B cell (primary cell): ENCODE results near the gene COL4A1. TPM values are rescaled to one million over a fixed set of nuclear protein-coding genes. Genes with fewer than 3 reads are reported as not detected.

Experiments
- ATAC-seq: fragments of 200-7000 bp; cut with Tn5 transposase; one replicate; pipeline ENCODE4 v1.10.0; 2021; ENCODE audit warnings: low read depth, mild to moderate bottlenecking, moderate number of reproducible peaks, moderate library complexity
- CTCF ChIA-PET: fragments of 350-600 bp; sonication (Branson Sonifier 250); formaldehyde crosslinking; loops from one replicate; lab custom pipeline; 2021; ENCODE audit warnings: antibody characterized with exemption, inconsistent platforms; lab: Charles Lee
- POLR2A ChIA-PET: fragments of 350-600 bp; sonication (Branson Sonifier 250); formaldehyde crosslinking; loops from one replicate; lab custom pipeline; 2021; ENCODE audit warnings: antibody characterized with exemption; lab: Charles Lee
- DNase-seq: peaks from one replicate; pipeline ENCODE4 v3.0.0; 2013
- H2AFZ ChIP-seq: 2 replicates; pipeline ENCODE4 v1.6.1; 2012; ENCODE audit warnings: mild to moderate bottlenecking, low read depth, low read length; ENCODE audit not compliant: insufficient read depth, poor library complexity, severe bottlenecking
- H3K27ac ChIP-seq, 2 donors: 1 replicate in 1 of 2; 2 replicates in 1 of 2; pipeline ENCODE4 v1.5.1; 2012 to 2013; ENCODE audit warnings: low read length in 2 of 2, mild to moderate bottlenecking in 2 of 2, moderate library complexity in 1 of 2
- H3K27me3 ChIP-seq, 4 experiments: fragments of 200-600 bp in 1 of 4; sonication (generic) in 1 of 4; replicated peaks in 1 of 4; 1 replicate in 2 of 4; 2 replicates in 2 of 4; pipeline versions ENCODE4 v1.6.1 to v1.7.0; 2013 to 2016; ENCODE audit warnings: low read length in 3 of 4, mild to moderate bottlenecking in 2 of 4, mixed read lengths in 1 of 4, moderate library complexity in 1 of 4; ENCODE audit not compliant: insufficient read depth in 4 of 4, control insufficient read depth in 3 of 4; ENCODE audit errors: control extremely low read depth in 1 of 4
- H3K36me3 ChIP-seq, 2 experiments: replicated peaks in 1 of 2; 1 replicate in 1 of 2; 2 replicates in 1 of 2; pipeline versions ENCODE4 v1.6.1 to v1.7.1; 2013; ENCODE audit warnings: low read length in 1 of 2; ENCODE audit not compliant: insufficient read depth in 2 of 2, control insufficient read depth in 1 of 2; ENCODE audit errors: control extremely low read depth in 1 of 2, extremely low read depth in 1 of 2
- H3K4me1 ChIP-seq, 2 donors: fragments of 200-600 bp in 1 of 2; sonication (generic) in 1 of 2; 1 replicate in 1 of 2; 2 replicates in 1 of 2; pipeline versions ENCODE4 v1.5.1 to v1.6.1; 2013 to 2017; ENCODE audit warnings: low read length in 2 of 2; ENCODE audit not compliant: control insufficient read depth in 2 of 2, insufficient read depth in 2 of 2
- H3K4me2 ChIP-seq: replicated peaks from 2 replicates; pipeline ENCODE3; 2012; ENCODE audit warnings: mild to moderate bottlenecking, low read depth, low read length; ENCODE audit not compliant: poor library complexity, severe bottlenecking
- H3K4me3 ChIP-seq, 5 experiments: fragments of 200-600 bp in 1 of 5; sonication (generic) in 1 of 5; 1 replicate in 3 of 5; 2 replicates in 2 of 5; pipeline versions ENCODE4 v1.5.1 to v1.7.0; 2011 to 2016; ENCODE audit warnings: low read length in 4 of 5, mild to moderate bottlenecking in 4 of 5, low read depth in 2 of 5, control low read depth in 1 of 5, moderate library complexity in 1 of 5; ENCODE audit not compliant: insufficient read depth in 1 of 5; ENCODE audit errors: control extremely low read depth in 1 of 5, extremely low read depth in 1 of 5
- H3K79me2 ChIP-seq: fragments of 200-600 bp; sonication (generic); one replicate; pipeline ENCODE4 v1.6.0; 2016; ENCODE audit warnings: low read length; ENCODE audit not compliant: control insufficient read depth, insufficient read depth
- H3K9ac ChIP-seq: fragments of 200-600 bp; sonication (generic); 2 replicates; pipeline ENCODE4 v1.6.1; 2017; ENCODE audit warnings: mild to moderate bottlenecking, low read length, moderate library complexity
- H3K9me3 ChIP-seq, 3 donors: one replicate each; pipeline versions ENCODE4 v1.6.1 to v1.7.1; 2013; ENCODE audit warnings: low read length in 2 of 3; ENCODE audit not compliant: control insufficient read depth in 2 of 3, insufficient read depth in 1 of 3; ENCODE audit errors: control extremely low read depth in 1 of 3
- H4K20me1 ChIP-seq: 2 replicates; pipeline ENCODE4 v1.6.0; 2012; ENCODE audit warnings: mild to moderate bottlenecking, low read length; ENCODE audit not compliant: insufficient read depth, control insufficient read depth, poor library complexity, severe bottlenecking
- H3K27ac Mint-ChIP-seq: one replicate; pipeline ENCODE4 v1.8.0; 2021; ENCODE audit warnings: mixed read lengths
- H3K27me3 Mint-ChIP-seq: one replicate; pipeline ENCODE4 v1.8.0; 2021; ENCODE audit warnings: mixed read lengths
- H3K4me1 Mint-ChIP-seq: one replicate; pipeline ENCODE4 v1.8.0; 2021; ENCODE audit warnings: mixed read lengths
- H3K4me3 Mint-ChIP-seq: one replicate; pipeline ENCODE4 v1.8.0; 2021; ENCODE audit warnings: mixed read lengths
- H3K9me3 Mint-ChIP-seq: one replicate; pipeline ENCODE4 v1.8.0; 2022; ENCODE audit warnings: mixed read lengths; ENCODE audit not compliant: insufficient read depth
- CTCF ChIP-seq: fragments of 200-600 bp; IDR thresholded peaks from one replicate; pipeline ENCODE4 v1.8.0; 2022; ENCODE audit warnings: antibody characterized with exemption, mild to moderate bottlenecking
- EZH2 ChIP-seq: IDR thresholded peaks from 2 replicates; pipeline ENCODE4 v1.6.1; 2012; ENCODE audit warnings: borderline replicate concordance, low read depth, mild to moderate bottlenecking, moderate library complexity, low read length; ENCODE audit not compliant: insufficient read depth, poor library complexity, severe bottlenecking
- WGBS: methylation state at CpG from one replicate; pipeline ENCODE4 v1.1.5; 2013; ENCODE audit warnings: missing lambda C conversion rate; ENCODE audit not compliant: insufficient coverage; 5-methylcytosine and 5-hydroxymethylcytosine counted together
- intact Hi-C: fragments of 100-400 bp; cut with micrococcal nuclease; formaldehyde crosslinking; loops from one replicate; pipeline ENCODE4 v1.10.0; 2022
- polyA plus RNA-seq: library from polyadenylated mRNA; depleted of rRNA; stranded (reverse); fragments of >200 nt; gene quantifications from 2 replicates; pipeline ENCODE4 v1.2.3, GENCODE V29; 2012
- total RNA-seq, 2 donors: library from RNA; stranded (reverse); fragments of 120-200 nt in 1 of 2; gene quantifications; 1 replicate in 1 of 2; 2 replicates in 1 of 2; pipeline versions ENCODE4 v1.2.3 to v1.2.4, GENCODE V29; 2013 to 2022

The COL4A1 gene
- total and polyA plus RNA-seq, 2 donors (not counting 1 experiment from before 2014, with no cell fraction given): not detected

GRCh38 chr13:110151462-110151861 lies 155.5 kb downstream of the COL4A1 start:
- no peak overlapping the region for H2AFZ ChIP-seq
- TF ChIP-seq EZH2: no peak
- no peak for TF ChIP-seq CTCF
- POLR2A ChIA-PET: no interaction called here

GRCh38 chr13:110150384-110151101 lies 156.4 kb downstream of the COL4A1 start:
- Histone ChIP-seq H3K27me3 (no peaks in the 10 kb centered on the region), H2AFZ (no peak overlapping the region), H3K27ac (no peak overlapping the region), H3K79me2 (no peaks in the 10 kb centered on the region), H3K4me1 (no peaks in the 10 kb centered on the region), H3K4me3 (no peak overlapping the region), H3K9me3 (peaks cover 0 to 8% (median 0%) of the 10 kb centered on the region in 3 donors), H4K20me1 (no peaks in the 10 kb centered on the region), H3K36me3 (no peaks in the 10 kb centered on the region), H3K4me2 (no peak overlapping the region), H3K9ac (no peak overlapping the region)
- Mint-ChIP-seq H3K9me3 (no peaks in the 10 kb centered on the region), H3K4me3 (no peak overlapping the region), H3K27ac (no peak overlapping the region), H3K4me1 (no peaks in the 10 kb centered on the region), H3K27me3 (no peaks in the 10 kb centered on the region)
- ATAC-seq (no peak), DNase-seq (no peak)
- ChIA-PET CTCF (no interaction called here), POLR2A (no interaction called here)
- 89% methylated on average over 13 of the region's 15 CpGs for WGBS
- no peak for TF ChIP-seq CTCF
- intact Hi-C loops: no loop called here

More at GRCh38 chr13:110151462-110151861, 155.5 kb downstream of the COL4A1 start:
- no peaks in the 10 kb centered on the region for H3K4me1 Mint-ChIP-seq
- Histone ChIP-seq H3K79me2 (no peaks in the 10 kb centered on the region), H3K4me3 (no peak overlapping the region), H3K4me2 (no peak overlapping the region), H4K20me1 (no peaks in the 10 kb centered on the region), H3K4me1 (no peaks in the 10 kb centered on the region), H3K27ac (no peak overlapping the region), H3K27me3 (no peaks in the 10 kb centered on the region), H3K36me3 (no peaks in the 10 kb centered on the region), H3K9ac (no peak overlapping the region), H3K9me3 (peaks cover 0 to 8% (median 0%) of the 10 kb centered on the region in 3 donors)
- no peaks in the 10 kb centered on the region for H3K9me3 Mint-ChIP-seq
- WGBS: 98% methylated on average over 10 of the region's 12 CpGs
- no peak for ATAC-seq
- no peak overlapping the region for H3K4me3 Mint-ChIP-seq
- no peaks in the 10 kb centered on the region for H3K27me3 Mint-ChIP-seq
- CTCF ChIA-PET: no interaction called here
- H3K27ac Mint-ChIP-seq: no peak overlapping the region
- no peak for DNase-seq
- intact Hi-C loops: no loop called here
